M059J (cell line): ENCODE results near the gene SPATA4. TPM values are rescaled to one million over a fixed set of nuclear protein-coding genes. Genes with fewer than 3 reads are reported as not detected.

Source experiments
- DNase-seq: peaks from one replicate; pipeline ENCODE4 v3.0.0-alpha.2; 2012; ENCODE audit warnings: low read depth
- total RNA-seq: library from RNA; depleted of rRNA; stranded (reverse); fragments of >200 nt; shearing (Covaris generic); gene quantifications from 2 replicates; pipeline ENCODE4 v1.2.3, GENCODE V29; 2014; rRNA removed

SPATA4 gene
- total RNA-seq, 1 experiment from 2014 or later = 0.12 TPM

GRCh38 chr4:176189891-176190795 is 5.2 kb downstream of the SPATA4 start:
- DNase-seq = peak; percentile 41

GRCh38 chr4:176188654-176189053 is 6.7 kb downstream of the SPATA4 start:
- DNase-seq = no peak

GRCh38 chr4:176187624-176188023 is 7.8 kb downstream of the SPATA4 start:
- DNase-seq = peak; percentile 70

GRCh38 chr4:176186671-176187395 is 8.6 kb downstream of the SPATA4 start:
- DNase-seq = peak; percentile 60

- DNase-seq = peak; percentile 31
These were observed 9.3 kb downstream of the SPATA4 start for GRCh38 chr4:176186067-176186466.

GRCh38 chr4:176185051-176185450 is 10.3 kb downstream of the SPATA4 start:
- DNase-seq = peak; percentile 68

GRCh38 chr4:176163041-176163440 is 32.3 kb downstream of the SPATA4 start:
- no peak for DNase-seq

GRCh38 chr4:176156656-176157055 is 38.7 kb downstream of the SPATA4 start:
- DNase-seq = peak; percentile 99

GRCh38 chr4:176153124-176153523 is 42.3 kb downstream of the SPATA4 start:
- DNase-seq = no peak

GRCh38 chr4:176150704-176151103 is 44.7 kb downstream of the SPATA4 start:
- no peak for DNase-seq

- peak; percentile 51 for DNase-seq
These were observed 45.1 kb downstream of the SPATA4 start for GRCh38 chr4:176150356-176150682.

GRCh38 chr4:176149680-176150355 is 45.6 kb downstream of the SPATA4 start:
- DNase-seq = peak; percentile 24

GRCh38 chr4:176142253-176142652 is 53.1 kb downstream of the SPATA4 start:
- DNase-seq = no peak

GRCh38 chr4:176139518-176139917 is 55.9 kb downstream of the SPATA4 start:
- no peak for DNase-seq

- peak; percentile 45 for DNase-seq
These were observed 57.8 kb downstream of the SPATA4 start for GRCh38 chr4:176137631-176138030.

- no peak for DNase-seq
These were observed 60.7 kb downstream of the SPATA4 start for GRCh38 chr4:176134670-176135069.

Other genes with a start within 250 kb of the SPATA4 start
- 0.86 and 1.1 TPM in 2 replicates for gene WDR17, start 129.7 kb downstream of the SPATA4 start, total RNA-seq
- gene ASB5, start 73.6 kb upstream of the SPATA4 start, total RNA-seq = 0.57 TPM in 1 of 2 replicates, not detected in the other
- 55.2 and 67.2 TPM in 2 replicates for gene SPCS3, start 124.4 kb upstream of the SPATA4 start, total RNA-seq